ENCODE data around the gene COPRS. TPM values are rescaled to one million over a fixed set of nuclear protein-coding genes. Genes with fewer than 3 reads are reported as not detected.

COPRS gene
- total and polyA plus RNA-seq, 2 of the 4 experiments (the other 2 are of a cell fraction) = 95.3 to 123 TPM

GRCh38 chr17:31880311-31880710, 21.3 kb upstream of the COPRS start:
- dilution Hi-C loops (cut with HindIII; ENCODE audit: low sequenced_read_pairs, unreplicated experiment) = no loop called here
- DNase-seq (no peak), ATAC-seq (ENCODE audit: low read depth) (no peak)
- Histone ChIP-seq H3K9ac (ENCODE audit: low read depth, low read length) (no peak overlapping the region), H3K27me3 (ENCODE audit: control insufficient read depth, insufficient read depth, low read length) (no peaks in the 10 kb centered on the region), H2AFZ (replicated peaks; ENCODE audit: low read length, poor library complexity) (no peak overlapping the region), H3K4me3 (ENCODE audit: insufficient read depth, low read depth, low read length) (no peak overlapping the region), H4K8ac (ENCODE audit: low read depth in 2 of 2, low read length in 2 of 2) (no peak overlapping the region), H4K91ac (ENCODE audit: insufficient read depth, low read depth, low read length) (no peak overlapping the region), H2BK20ac (ENCODE audit: low read depth, low read length) (no peak overlapping the region), H3K14ac (replicated peaks; ENCODE audit: low read depth, low read length) (no peak overlapping the region), H3K9me1 (ENCODE audit: insufficient read depth, low read length) (no peaks in the 10 kb centered on the region), H2BK5ac (ENCODE audit: low read depth, low read length, poor library complexity, severe bottlenecking) (no peak overlapping the region), H3K79me1 (ENCODE audit: low read depth in 1 of 2, low read length in 2 of 2) (no peaks in the 10 kb centered on the region), H3K4ac (ENCODE audit: low read depth, low read length) (no peak overlapping the region), H3K27ac (ENCODE audit: insufficient read depth, low read length) (no peak overlapping the region), H3K4me2 (ENCODE audit: low read depth, low read length) (no peak overlapping the region), H3K4me1 (ENCODE audit: control insufficient read depth, insufficient read depth, low read length) (no peaks in the 10 kb centered on the region), H3K18ac (ENCODE audit: low read depth, low read length) (no peak overlapping the region), H2BK120ac (ENCODE audit: low read depth, low read length) (no peak overlapping the region), H3K36me3 (ENCODE audit: control insufficient read depth, insufficient read depth, low read length) (peaks cover 51% of the 10 kb centered on the region), H2AK9ac (replicated peaks; ENCODE audit: low read depth, low read length, poor library complexity) (no peak overlapping the region), H2BK15ac (ENCODE audit: low read depth, low read length) (no peak overlapping the region), H4K20me1 (ENCODE audit: insufficient read depth, low read length) (no peaks in the 10 kb centered on the region), H3K56ac (ENCODE audit: extremely low read depth, insufficient read depth, low read length) (no peak overlapping the region), H2AK5ac (ENCODE audit: low read depth, low read length) (no peak overlapping the region), H3K9me3 (ENCODE audit: control insufficient read depth, insufficient read depth, low read length) (no peaks in the 10 kb centered on the region), H4K5ac (ENCODE audit: low read depth, low read length) (no peak overlapping the region), H3K23ac (ENCODE audit: low read depth, low read length) (no peak overlapping the region)
- TF ChIP-seq CTCF (conservative IDR thresholded peaks at IDR 0.05; ENCODE audit: low read depth, low read length) = no peak
- no peak for TF ChIP-seq RCOR1 (IDR thresholded peaks at IDR 0.05; ENCODE audit: insufficient replicate concordance, low read length)
- no peak for TF ChIP-seq MXI1 (IDR thresholded peaks at IDR 0.05; ENCODE audit: borderline replicate concordance, low read depth, low read length)
- TF ChIP-seq NFE2L2 (IDR thresholded peaks at IDR 0.05; ENCODE audit: low read depth, low read length) = no peak
- TF ChIP-seq POLR2A (IDR thresholded peaks at IDR 0.05; ENCODE audit: low read depth, low read length) = no peak
- no peak for TF ChIP-seq CEBPB (IDR thresholded peaks at IDR 0.05; ENCODE audit: low read depth, low read length)
- TF ChIP-seq FOS (IDR thresholded peaks at IDR 0.05; ENCODE audit: low read depth, low read length) = no peak
- no peak for TF ChIP-seq ELK1 (IDR thresholded peaks at IDR 0.05; ENCODE audit: borderline replicate concordance, low read depth, low read length)
- no peak for TF ChIP-seq RAD21 (IDR thresholded peaks at IDR 0.05; ENCODE audit: low read length)
- no peak for TF ChIP-seq BHLHE40 (IDR thresholded peaks at IDR 0.05; ENCODE audit: low read depth, low read length)
- TF ChIP-seq MAZ (IDR thresholded peaks at IDR 0.05; ENCODE audit: borderline replicate concordance, low read depth, low read length) = no peak
- TF ChIP-seq SMC3 (IDR thresholded peaks at IDR 0.05; ENCODE audit: low read depth, low read length) = no peak
- no peak for TF ChIP-seq MAFK (IDR thresholded peaks at IDR 0.05; ENCODE audit: low read depth, low read length)
- TF ChIP-seq RFX5 (IDR thresholded peaks at IDR 0.05; ENCODE audit: low read depth, low read length) = no peak
- no peak for TF ChIP-seq CHD1 (IDR thresholded peaks at IDR 0.05; ENCODE audit: low read depth, low read length)
- TF ChIP-seq USF2 (IDR thresholded peaks at IDR 0.05; ENCODE audit: low read depth, low read length) = no peak
- WGBS, 2 experiments (ENCODE audit: extremely low coverage in 2 of 2, insufficient read length in 1 of 2) = no CpG with 5 or more reads among the region's 8 CpGs
- no TSS peak for BruUV-seq (replicated peaks)
- ChIA-PET CTCF (interaction anchor here (0.6 kb wide), 1 partner anchor 403 kb away, joined by 5 read pairs; no protein-coding TSS in a partner anchor), POLR2A (ENCODE audit: unreplicated experiment) (no interaction called here)
- intact Hi-C loops (cut with micrococcal nuclease) = no loop called here
- in situ Hi-C loops (cut with MboI; ENCODE audit: low sequenced_read_pairs) = no loop called here
